COLO829 (cell line): Measurements from ENCODE around the gene KTI12.

Source experiments
- DNase-seq: peaks from one replicate; pipeline ENCODE4 v3.0.0; 2012; ENCODE audit warnings: low spot score

The KTI12 gene

GRCh38 chr1:51988254-51988653 is 45.4 kb downstream of the KTI12 start:
- DNase-seq, result no peak

GRCh38 chr1:51986718-51987117 is 46.9 kb downstream of the KTI12 start:
- no peak for DNase-seq

GRCh38 chr1:51982161-51982560 is 51.4 kb downstream of the KTI12 start:
- DNase-seq, result no peak
